ENCODE results near the gene NFKBIE.

GRCh38 chr6:44284867-44285266 is 19.5 kb upstream of the NFKBIE start:
- no peak for TF ChIP-seq CTCF (IDR thresholded peaks at IDR 0.05; ENCODE audit: low read depth, low read length)
- no peak for TF ChIP-seq EZH2phosphoT487 (IDR thresholded peaks at IDR 0.05; ENCODE audit: low read depth)
